HL-60 (cell line): ENCODE results near the gene IGFLR1.

Source experiments
- CTCF ChIP-seq: IDR thresholded peaks from one replicate; pipeline ENCODE4 v1.5.1; 2011; ENCODE audit warnings: low read length, control low read depth, inconsistent platforms; ENCODE audit not compliant: insufficient read depth
- GABPA ChIP-seq: IDR thresholded peaks from 2 replicates; pipeline ENCODE4 v1.6.1; 2012; ENCODE audit warnings: low read depth
- POLR2AphosphoS5 ChIP-seq: IDR thresholded peaks from 2 replicates; pipeline ENCODE4 v1.6.1; 2012; ENCODE audit warnings: low read depth
- REST ChIP-seq: IDR thresholded peaks from 2 replicates; pipeline ENCODE4 v1.6.1; 2012; ENCODE audit warnings: low read depth; ENCODE audit not compliant: insufficient replicate concordance
- SPI1 ChIP-seq: IDR thresholded peaks from 2 replicates; pipeline ENCODE4 v1.6.1; 2012; ENCODE audit warnings: low read depth, mild to moderate bottlenecking, borderline replicate concordance

GRCh38 chr19:35743640-35744429, 1.6 kb upstream of the IGFLR1 start:
- TF ChIP-seq SPI1 (no peak), CTCF (no peak), POLR2AphosphoS5 (no peak), GABPA (no peak), REST (no peak)
